T-helper 17 cell (primary cell): ENCODE measurements around the gene AGO4. TPM values are rescaled to one million over a fixed set of nuclear protein-coding genes. Genes with fewer than 3 reads are reported as not detected.

ENCODE experiments used
- ATAC-seq: fragments of 150-1000 bp; cut with Tn5 transposase; 2 replicates; pipeline ENCODE4 v1.10.0; 2021; ENCODE audit warnings: mild to moderate bottlenecking, moderate library complexity
- DNase-seq, 3 donors: peaks; one replicate each; pipeline versions ENCODE4 v3.0.0 to v3.0.0-alpha.2; 2020 to 2021
- H3K9me3 ChIP-seq: one replicate; pipeline ENCODE4 v1.7.0; 2013; ENCODE audit warnings: low read length, mild to moderate bottlenecking; ENCODE audit not compliant: control insufficient read depth, poor library complexity, severe bottlenecking
- H3K27ac Mint-ChIP-seq: one replicate; pipeline ENCODE4 v1.8.0; 2022; ENCODE audit warnings: mild to moderate bottlenecking, moderate library complexity, mixed read lengths
- H3K27me3 Mint-ChIP-seq: one replicate; pipeline ENCODE4 v1.8.0; 2022; ENCODE audit warnings: mixed read lengths
- H3K36me3 Mint-ChIP-seq: one replicate; pipeline ENCODE4 v1.8.0; 2022; ENCODE audit warnings: low read depth, mixed read lengths
- H3K4me1 Mint-ChIP-seq: one replicate; pipeline ENCODE4 v1.8.0; 2022; ENCODE audit warnings: mild to moderate bottlenecking, mixed read lengths
- H3K4me3 Mint-ChIP-seq: one replicate; pipeline ENCODE4 v1.8.0; 2022; ENCODE audit warnings: mild to moderate bottlenecking, moderate library complexity, mixed read lengths
- total RNA-seq, 4 donors: library from RNA in 2 of 4; stranded (reverse) in 2 of 4; gene quantifications; one replicate each; pipeline ENCODE4 v1.2.3 and lab custom pipeline; 2022 to 2026

The AGO4 gene
- total RNA-seq, 2 donors from 2014 or later = 20.7 to 23.3 TPM

GRCh38 chr1:35835398-35835797 lies 27.6 kb downstream of the AGO4 start:
- Mint-ChIP-seq H3K36me3 (peaks cover 14% of the 10 kb centered on the region), H3K27ac (no peak overlapping the region), H3K4me3 (no peak overlapping the region), H3K27me3 (no peaks in the 10 kb centered on the region), H3K4me1 (peaks cover 3% of the 10 kb centered on the region)
- H3K9me3 ChIP-seq = no peaks in the 10 kb centered on the region
- no peak for ATAC-seq
- no peak for DNase-seq

GRCh38 chr1:35836734-35837133 lies 28.9 kb downstream of the AGO4 start:
- Mint-ChIP-seq H3K4me3 (no peak overlapping the region), H3K27me3 (no peaks in the 10 kb centered on the region), H3K27ac (no peak overlapping the region), H3K4me1 (peaks cover 3% of the 10 kb centered on the region), H3K36me3 (peaks cover 12% of the 10 kb centered on the region)
- no peaks in the 10 kb centered on the region for H3K9me3 ChIP-seq
- ATAC-seq (no peak), DNase-seq (no peak)

GRCh38 chr1:35838693-35839245 lies 31.0 kb downstream of the AGO4 start:
- Mint-ChIP-seq H3K27me3 (no peaks in the 10 kb centered on the region), H3K36me3 (peaks cover 10% of the 10 kb centered on the region), H3K27ac (no peak overlapping the region), H3K4me3 (no peak overlapping the region), H3K4me1 (peaks cover 3% of the 10 kb centered on the region)
- no peak for ATAC-seq
- no peak for DNase-seq
- H3K9me3 ChIP-seq = no peaks in the 10 kb centered on the region

GRCh38 chr1:35844826-35845225 lies 37.0 kb downstream of the AGO4 start:
- Mint-ChIP-seq H3K4me1 (peaks cover 6% of the 10 kb centered on the region), H3K27ac (peak overlapping the region; percentile 70), H3K4me3 (no peak overlapping the region), H3K36me3 (peaks cover 9% of the 10 kb centered on the region), H3K27me3 (no peaks in the 10 kb centered on the region)
- DNase-seq = no peak
- H3K9me3 ChIP-seq = no peaks in the 10 kb centered on the region
- ATAC-seq = no peak

- H3K9me3 ChIP-seq = no peaks in the 10 kb centered on the region
- no peak overlapping the region for H3K27ac Mint-ChIP-seq
- H3K4me3 Mint-ChIP-seq = no peak overlapping the region
- peaks cover 6% of the 10 kb centered on the region for H3K4me1 Mint-ChIP-seq
- ATAC-seq (no peak), DNase-seq (no peak)
- peaks cover 9% of the 10 kb centered on the region for H3K36me3 Mint-ChIP-seq
- H3K27me3 Mint-ChIP-seq = no peaks in the 10 kb centered on the region
These were observed 38.0 kb downstream of the AGO4 start for GRCh38 chr1:35845766-35846165.

GRCh38 chr1:35847935-35848565 lies 40.2 kb downstream of the AGO4 start:
- DNase-seq = no peak
- peak overlapping the region; percentile 45 for H3K27ac Mint-ChIP-seq

GRCh38 chr1:35850051-35850450 lies 42.2 kb downstream of the AGO4 start:
- peaks cover 4% of the 10 kb centered on the region for H3K4me1 Mint-ChIP-seq
- peaks cover 9% of the 10 kb centered on the region for H3K36me3 Mint-ChIP-seq
- DNase-seq = no peak

More at GRCh38 chr1:35847935-35848565, 40.2 kb downstream of the AGO4 start:
- Mint-ChIP-seq H3K36me3 (peaks cover 18% of the 10 kb centered on the region), H3K27me3 (no peaks in the 10 kb centered on the region), H3K4me1 (peaks cover 10% of the 10 kb centered on the region), H3K4me3 (no peak overlapping the region)
- no peaks in the 10 kb centered on the region for H3K9me3 ChIP-seq
- ATAC-seq = no peak

GRCh38 chr1:35850716-35851115 lies 42.9 kb downstream of the AGO4 start:
- Mint-ChIP-seq H3K27ac (no peak overlapping the region), H3K27me3 (no peaks in the 10 kb centered on the region), H3K4me3 (no peak overlapping the region), H3K4me1 (peaks cover 4% of the 10 kb centered on the region), H3K36me3 (peaks cover 9% of the 10 kb centered on the region)
- no peak for DNase-seq
- ATAC-seq = no peak
- H3K9me3 ChIP-seq = no peaks in the 10 kb centered on the region

More at GRCh38 chr1:35850051-35850450, 42.2 kb downstream of the AGO4 start:
- no peaks in the 10 kb centered on the region for H3K9me3 ChIP-seq
- no peak overlapping the region for H3K4me3 Mint-ChIP-seq
- H3K27ac Mint-ChIP-seq = no peak overlapping the region
- no peaks in the 10 kb centered on the region for H3K27me3 Mint-ChIP-seq
- ATAC-seq = no peak

GRCh38 chr1:35851132-35851869 lies 43.5 kb downstream of the AGO4 start:
- peaks cover 6% of the 10 kb centered on the region for H3K4me1 Mint-ChIP-seq
- DNase-seq (no peak), ATAC-seq (no peak)

GRCh38 chr1:35852241-35852640 lies 44.4 kb downstream of the AGO4 start:
- Mint-ChIP-seq H3K27ac (no peak overlapping the region), H3K36me3 (peaks cover 9% of the 10 kb centered on the region), H3K4me1 (peaks cover 6% of the 10 kb centered on the region), H3K4me3 (no peak overlapping the region), H3K27me3 (no peaks in the 10 kb centered on the region)
- no peak for ATAC-seq
- DNase-seq = no peak
- H3K9me3 ChIP-seq = no peaks in the 10 kb centered on the region

More at GRCh38 chr1:35851132-35851869, 43.5 kb downstream of the AGO4 start:
- Mint-ChIP-seq H3K36me3 (peaks cover 9% of the 10 kb centered on the region), H3K4me3 (no peak overlapping the region), H3K27me3 (no peaks in the 10 kb centered on the region), H3K27ac (no peak overlapping the region)
- H3K9me3 ChIP-seq = no peaks in the 10 kb centered on the region

GRCh38 chr1:35854989-35855700 lies 47.3 kb downstream of the AGO4 start:
- no peak for DNase-seq

GRCh38 chr1:35856964-35857363 lies 49.1 kb downstream of the AGO4 start:
- no peaks in the 10 kb centered on the region for H3K27me3 Mint-ChIP-seq
- H3K27ac Mint-ChIP-seq = no peak overlapping the region
- peaks cover 7% of the 10 kb centered on the region for H3K36me3 Mint-ChIP-seq
- no peak for ATAC-seq
- no peak for DNase-seq
- H3K4me3 Mint-ChIP-seq = no peak overlapping the region
- H3K9me3 ChIP-seq = no peaks in the 10 kb centered on the region
- peaks cover 13% of the 10 kb centered on the region for H3K4me1 Mint-ChIP-seq

More at GRCh38 chr1:35854989-35855700, 47.3 kb downstream of the AGO4 start:
- ATAC-seq = no peak
- peaks cover 9% of the 10 kb centered on the region for H3K36me3 Mint-ChIP-seq
- H3K9me3 ChIP-seq = no peaks in the 10 kb centered on the region
- H3K27me3 Mint-ChIP-seq = no peaks in the 10 kb centered on the region
- H3K27ac Mint-ChIP-seq = peak overlapping the region; percentile 24
- peaks cover 6% of the 10 kb centered on the region for H3K4me1 Mint-ChIP-seq
- no peak overlapping the region for H3K4me3 Mint-ChIP-seq

GRCh38 chr1:35857830-35858229 lies 50.0 kb downstream of the AGO4 start:
- H3K27ac Mint-ChIP-seq = no peak overlapping the region
- ATAC-seq (no peak), DNase-seq (no peak)
- no peaks in the 10 kb centered on the region for H3K9me3 ChIP-seq
- peaks cover 3% of the 10 kb centered on the region for H3K36me3 Mint-ChIP-seq
- no peaks in the 10 kb centered on the region for H3K27me3 Mint-ChIP-seq
- no peak overlapping the region for H3K4me3 Mint-ChIP-seq
- peaks cover 9% of the 10 kb centered on the region for H3K4me1 Mint-ChIP-seq
